ENCODE data around the gene PRKACA.

DNA sequence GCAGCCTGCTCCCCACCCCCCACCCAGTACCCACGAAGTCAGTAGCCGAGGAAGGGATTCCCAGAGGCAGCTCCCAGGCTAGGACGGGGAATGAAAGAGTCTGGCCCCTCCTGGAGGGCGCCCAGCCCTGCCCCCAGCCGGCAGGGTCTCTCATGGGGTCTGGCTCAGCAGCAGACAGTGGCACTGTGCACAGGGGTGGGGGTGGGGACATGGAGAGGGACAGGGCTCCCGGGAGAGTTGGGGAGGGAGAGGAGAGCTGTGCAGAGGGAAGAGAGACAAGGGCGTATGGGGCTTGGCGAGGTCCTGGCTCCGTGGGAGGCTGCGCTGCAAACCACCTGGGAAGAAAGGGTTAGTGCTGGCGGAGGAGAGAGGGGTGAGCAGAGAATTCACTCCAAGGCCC, 46.5 kb upstream of the PRKACA start:
- no peak for TF ChIP-seq CTCF (IDR thresholded peaks at IDR 0.05)
- TF ChIP-seq EP300 (IDR thresholded peaks at IDR 0.05; ENCODE audit: low read depth): no peak
